NCI-H1930 (cell line): ENCODE measurements around the gene EYA4.

Experiments
- DNase-seq, 2 experiments: peaks; one replicate each; lab custom pipeline; 2025; lab: John Stamatoyannopoulos, UW

Gene EYA4

DNA sequence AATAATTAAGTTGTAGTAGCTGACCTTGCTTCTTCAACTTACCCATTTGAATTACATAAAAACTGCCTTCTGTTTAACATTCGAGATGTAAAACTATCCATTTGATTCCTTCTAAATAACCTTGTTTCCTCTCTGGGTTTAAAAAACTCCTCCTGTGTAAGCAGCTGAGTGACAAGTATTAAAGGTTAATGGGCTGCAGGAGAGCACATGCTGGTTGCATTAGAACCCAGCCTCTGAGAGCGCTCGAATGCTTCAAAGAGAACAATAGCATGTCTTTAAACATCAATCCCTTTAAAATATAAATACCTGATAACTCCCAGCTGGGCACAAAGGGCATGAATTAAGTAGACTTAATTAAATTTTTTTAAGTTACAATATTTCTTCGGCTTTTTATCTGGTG, 215.8 kb downstream of the EYA4 start:
- DNase-seq: no peak

DNA sequence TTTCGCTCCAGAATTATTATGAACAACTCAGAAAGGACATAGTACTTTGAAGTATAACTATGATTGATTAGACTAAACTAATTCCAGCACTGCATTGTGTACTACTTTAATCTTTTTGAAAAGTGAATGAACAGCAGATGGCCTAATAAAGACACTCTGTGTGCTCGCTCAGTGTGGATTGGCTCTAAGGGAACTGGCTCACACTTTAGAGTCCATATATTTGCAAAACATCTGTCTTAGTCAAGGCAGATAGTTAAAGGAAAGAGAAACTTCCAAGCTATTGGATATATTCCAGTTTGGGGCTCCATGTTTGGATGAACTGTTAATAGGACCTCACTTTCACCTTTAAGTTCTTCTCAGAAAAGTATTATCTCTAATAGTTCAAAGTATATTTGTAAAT, 218.9 kb downstream of the EYA4 start:
- DNase-seq: no peak

DNA sequence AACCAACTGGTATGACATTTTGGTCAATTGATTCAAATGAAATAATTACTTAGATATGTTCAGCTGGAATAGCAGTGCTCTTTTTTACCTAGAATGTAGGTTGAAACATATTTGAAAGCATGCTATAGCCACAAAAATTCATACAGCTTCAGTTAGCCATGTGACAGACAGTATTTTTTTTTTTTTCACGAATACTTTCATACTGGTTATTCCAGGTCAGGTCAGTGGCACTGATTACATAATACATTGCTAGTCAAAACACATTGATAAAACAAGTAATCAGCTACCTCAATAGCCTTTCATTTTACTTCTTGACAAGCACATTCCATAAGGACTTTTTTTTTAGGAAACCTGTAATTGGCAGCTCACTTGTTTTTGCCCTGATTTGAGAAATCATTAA, 222.6 kb downstream of the EYA4 start:
- no peak for DNase-seq

DNA sequence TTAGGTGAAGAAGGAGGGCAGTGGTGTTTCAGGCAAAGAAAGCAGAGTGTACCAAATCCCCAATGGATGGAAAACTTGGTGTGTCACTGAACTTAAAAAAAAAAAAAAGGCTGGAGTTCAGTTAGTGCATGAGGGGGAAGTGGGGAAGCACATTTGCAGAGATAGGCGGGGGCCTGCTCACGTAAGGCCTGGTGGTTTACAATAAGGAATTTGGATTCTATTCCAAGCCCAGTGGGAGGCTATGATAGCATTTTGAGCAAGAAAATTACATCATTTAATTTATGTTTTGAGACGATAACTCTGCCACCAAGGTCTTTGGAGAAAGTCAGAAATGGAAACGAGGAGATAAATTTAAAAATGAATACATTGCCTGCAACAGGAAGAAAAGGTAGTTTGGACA, 225.5 kb downstream of the EYA4 start:
- DNase-seq: no peak

DNA sequence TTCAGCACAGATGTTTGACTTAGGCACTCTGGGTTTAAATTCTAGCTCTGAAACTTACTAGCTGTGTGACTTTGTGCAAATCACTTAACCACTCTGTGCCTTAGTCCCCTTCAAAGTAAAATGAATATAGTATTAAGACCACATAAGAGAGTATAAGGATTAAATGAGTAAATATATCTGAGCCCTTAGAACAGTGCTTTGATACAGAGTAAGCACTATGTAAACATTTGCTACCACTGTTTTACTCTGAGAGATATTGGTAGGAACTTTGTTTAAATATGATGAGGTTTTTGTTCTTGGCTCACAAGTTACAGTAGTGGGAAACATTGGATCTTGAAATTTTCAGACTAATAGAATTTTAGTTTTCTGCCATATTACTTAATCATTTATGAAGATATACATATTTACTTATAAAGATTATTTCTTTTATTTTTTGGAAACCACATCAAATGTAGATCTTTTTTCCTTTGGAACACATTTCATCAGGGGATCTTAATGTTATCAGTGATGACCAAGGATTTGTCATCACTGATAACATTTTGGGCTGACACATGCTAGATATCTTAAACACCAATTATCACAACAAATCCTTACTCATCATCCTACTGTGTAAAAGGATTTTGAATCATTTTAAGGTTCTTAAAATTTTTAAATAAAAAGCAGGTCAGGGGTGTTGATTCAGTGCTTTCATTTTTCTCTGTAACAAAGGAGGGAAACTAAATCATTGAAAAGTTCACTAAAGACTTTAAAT, 226.2 kb downstream of the EYA4 start:
- DNase-seq: no peak

DNA sequence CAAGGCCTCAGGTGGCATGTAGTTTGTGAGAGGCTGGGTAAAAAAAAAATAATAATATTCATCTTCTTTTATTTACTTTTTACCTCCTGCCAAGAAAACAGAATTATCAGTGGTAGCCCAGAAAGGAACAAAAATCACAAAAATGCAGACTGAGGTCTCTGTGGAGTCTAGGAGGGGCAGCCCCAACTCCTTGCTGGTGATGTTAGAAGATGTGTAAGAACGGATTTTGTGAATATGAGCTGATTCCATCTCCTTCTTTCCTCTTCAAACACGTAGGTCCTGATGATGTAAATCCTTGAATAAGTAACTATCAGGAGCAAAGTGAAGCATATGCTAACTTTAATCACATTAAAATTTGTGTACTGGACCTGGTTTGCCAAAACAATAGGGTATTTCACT, 226.8 kb downstream of the EYA4 start:
- no peak for DNase-seq

DNA sequence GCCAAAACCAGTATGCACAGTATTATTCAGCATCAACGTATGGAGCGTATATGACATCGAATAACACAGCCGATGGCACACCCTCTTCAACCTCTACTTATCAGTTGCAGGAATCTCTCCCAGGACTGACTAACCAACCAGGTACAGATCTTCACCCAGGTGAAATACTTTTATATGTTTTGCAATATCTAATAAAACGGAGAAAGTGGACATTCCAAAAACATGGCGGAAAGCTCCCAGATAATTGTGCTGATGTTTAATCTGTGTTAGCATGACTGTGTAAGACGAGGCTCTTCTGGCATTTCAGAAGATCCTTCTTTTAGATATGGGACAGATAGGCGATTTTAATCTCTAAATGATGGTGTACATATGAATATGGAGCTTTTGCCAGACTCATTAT, 227.4 kb downstream of the EYA4 start:
- no peak for DNase-seq

DNA sequence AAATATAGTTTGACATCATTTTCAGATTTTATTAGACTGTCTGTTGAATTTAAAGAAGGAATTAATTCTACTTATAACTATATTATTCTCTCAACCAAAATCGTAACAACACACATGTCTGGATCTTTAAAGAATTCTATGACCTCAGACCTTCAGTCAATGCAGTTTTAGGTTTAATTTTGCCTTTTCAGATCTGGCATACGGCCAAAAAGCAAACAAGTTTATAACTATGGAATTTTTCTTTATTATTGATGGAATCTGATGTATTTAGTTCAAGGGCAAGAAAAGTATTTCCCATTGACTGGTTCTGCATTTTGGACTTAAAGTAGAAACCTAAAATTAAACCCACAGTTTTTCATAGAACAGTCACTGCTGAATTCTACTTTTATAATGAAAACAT, 233.4 kb downstream of the EYA4 start:
- DNase-seq: no peak

DNA sequence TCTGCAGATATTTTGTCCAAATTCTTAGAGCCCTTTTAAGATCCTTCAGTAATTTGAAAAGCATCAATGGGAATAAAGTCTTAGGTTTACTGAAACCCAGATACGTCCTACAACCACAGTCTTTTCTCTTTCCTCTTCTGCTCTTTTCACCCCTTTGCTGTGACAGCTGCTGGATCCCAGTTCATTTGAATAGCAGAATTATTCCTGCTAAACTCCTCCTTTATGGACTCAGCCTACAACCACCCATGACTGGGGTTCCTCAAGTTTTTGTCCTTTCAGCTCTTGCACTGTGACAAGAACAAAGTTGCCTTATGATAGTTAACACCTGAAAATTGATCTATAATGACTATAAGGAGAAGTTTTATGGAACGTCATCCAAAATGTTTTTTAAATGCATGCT, 237.5 kb downstream of the EYA4 start:
- DNase-seq: no peak

DNA sequence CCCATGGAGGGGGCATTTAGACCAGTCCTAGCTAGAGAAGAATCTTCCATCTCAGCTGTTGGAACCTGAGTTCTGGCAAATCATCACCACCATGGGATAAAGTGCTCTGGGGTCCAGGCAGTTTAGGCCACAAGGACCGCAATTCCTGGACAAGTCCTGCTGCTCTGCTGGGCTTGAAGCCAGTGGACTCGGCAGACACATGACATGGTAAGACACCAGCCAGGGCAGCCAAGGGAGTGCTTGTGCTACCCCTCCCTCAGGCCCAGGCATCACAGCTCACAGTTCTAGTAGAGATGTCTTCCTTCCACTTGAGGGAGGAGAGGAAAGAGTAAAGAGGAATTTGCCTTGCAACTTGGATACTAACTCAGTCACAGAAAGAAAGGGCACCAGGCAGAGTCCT, 246.0 kb downstream of the EYA4 start:
- no peak for DNase-seq

DNA sequence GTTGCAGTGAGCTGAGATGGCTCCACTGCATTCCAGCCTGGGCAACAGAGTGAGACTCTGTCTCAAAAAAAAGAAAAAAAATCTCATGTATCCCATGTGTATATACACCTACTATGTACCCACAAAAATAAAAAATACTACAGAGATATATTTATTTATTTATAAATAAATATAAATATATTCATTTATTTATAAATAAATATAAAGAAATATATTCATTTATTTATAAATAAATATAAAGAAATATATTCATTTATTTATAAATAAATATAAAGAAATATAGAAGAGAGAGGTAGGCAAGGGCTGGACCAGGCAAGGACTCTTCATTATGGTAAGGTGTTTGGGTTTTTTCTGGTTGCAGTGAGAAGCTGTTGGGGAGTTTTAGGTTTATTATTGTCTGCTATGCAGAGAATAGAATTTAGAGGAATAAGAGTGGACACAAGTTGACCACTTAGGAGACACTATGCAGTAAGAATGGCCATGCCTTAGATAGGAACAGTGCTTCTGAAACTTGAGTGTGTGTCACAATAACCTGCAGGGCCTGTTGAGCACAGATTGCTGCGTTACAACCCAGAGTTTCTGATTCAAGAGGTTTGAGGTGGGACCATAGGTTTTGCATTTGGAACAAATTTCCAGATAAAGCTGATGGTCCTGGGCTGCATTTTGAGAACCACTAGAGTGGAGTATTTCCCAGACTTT, 254.2 kb downstream of the EYA4 start:
- DNase-seq: no peak

DNA sequence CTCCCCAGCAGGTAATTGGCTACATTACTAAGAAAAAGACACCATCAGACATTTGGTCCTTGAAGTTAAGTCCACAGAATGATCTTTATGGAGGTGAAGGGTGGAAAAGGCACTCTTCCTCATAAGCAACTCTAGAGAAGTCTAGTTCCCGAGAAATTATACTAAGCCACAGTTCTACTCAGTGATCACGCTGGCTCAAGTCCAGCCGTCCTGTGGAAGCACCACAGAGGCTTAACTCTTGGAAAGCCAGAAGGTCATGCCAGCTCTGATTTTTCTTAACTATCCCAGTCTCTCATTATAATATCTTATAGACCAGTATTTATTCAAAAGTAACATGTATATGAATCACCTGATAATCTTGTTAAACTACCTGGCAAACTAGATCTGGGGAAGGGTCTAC, 258.5 kb downstream of the EYA4 start:
- no peak for DNase-seq

DNA sequence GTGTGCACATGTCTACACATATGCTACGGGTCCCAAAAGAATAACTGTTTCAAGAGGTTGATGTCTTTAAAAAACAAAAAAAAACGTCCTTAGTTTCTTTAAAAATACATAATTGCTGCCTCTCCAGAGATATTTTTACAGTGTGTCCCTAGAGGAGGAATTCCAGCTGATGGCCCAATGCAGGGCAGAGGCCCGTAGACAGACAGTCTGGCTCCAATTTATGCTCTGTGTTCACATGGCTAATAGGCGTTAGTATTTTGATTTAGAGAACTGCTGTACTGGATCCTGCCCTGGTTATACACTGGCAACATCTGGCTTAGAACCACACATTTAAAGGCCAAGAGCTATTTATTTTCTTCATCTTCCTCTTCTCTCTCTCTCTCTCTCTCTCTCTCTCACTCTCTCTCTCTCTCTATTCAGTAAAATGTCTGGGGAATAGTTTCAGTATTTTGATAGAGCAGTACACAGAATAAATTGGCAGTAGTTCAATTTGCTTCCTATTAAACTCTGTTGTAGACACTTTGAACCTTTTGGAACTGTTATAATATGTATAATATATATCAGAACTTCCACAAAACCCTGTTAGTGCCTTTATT, 260.6 kb downstream of the EYA4 start:
- DNase-seq: no peak

DNA sequence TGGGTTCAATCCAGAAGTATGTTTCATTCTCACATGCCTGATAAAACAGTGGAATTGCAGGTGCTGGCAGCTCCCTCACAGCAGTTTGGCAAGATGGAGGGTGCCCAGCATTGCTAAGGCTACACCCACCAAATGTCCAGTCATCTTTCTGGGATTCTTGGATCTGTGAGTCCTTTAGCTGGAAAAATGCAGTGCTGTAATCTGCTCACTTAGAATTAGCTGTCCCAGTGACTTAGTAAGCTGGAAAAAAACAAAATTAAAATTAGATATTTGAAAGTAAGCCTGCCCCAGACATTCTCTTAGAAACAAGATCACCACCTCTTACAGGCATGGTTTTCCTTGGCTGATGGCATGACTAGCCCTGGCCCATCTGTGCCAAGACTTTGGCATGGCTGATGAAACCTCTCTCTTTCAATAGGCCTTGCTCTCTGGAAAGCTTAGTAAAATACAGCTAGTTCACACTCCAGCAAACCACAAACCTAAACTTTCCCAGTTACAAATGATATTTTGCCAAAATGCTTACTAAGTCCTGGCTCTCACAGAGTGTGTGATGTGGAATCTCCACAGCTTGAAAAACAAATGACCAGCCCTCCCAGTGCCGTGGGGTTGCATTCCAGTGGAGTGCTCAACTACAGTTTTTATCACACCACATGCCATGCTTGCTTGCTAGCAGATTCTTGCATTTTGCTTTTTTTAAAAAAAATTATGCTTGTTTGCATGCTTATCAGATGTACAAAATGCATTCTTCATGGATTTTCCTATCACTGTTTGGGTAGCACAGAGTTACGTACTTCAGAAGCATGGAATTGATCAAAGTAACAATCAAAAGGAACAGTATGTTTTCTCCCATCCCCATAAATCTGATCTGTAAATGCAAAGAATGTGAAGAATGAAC, 261.5 kb downstream of the EYA4 start:
- no peak for DNase-seq

DNA sequence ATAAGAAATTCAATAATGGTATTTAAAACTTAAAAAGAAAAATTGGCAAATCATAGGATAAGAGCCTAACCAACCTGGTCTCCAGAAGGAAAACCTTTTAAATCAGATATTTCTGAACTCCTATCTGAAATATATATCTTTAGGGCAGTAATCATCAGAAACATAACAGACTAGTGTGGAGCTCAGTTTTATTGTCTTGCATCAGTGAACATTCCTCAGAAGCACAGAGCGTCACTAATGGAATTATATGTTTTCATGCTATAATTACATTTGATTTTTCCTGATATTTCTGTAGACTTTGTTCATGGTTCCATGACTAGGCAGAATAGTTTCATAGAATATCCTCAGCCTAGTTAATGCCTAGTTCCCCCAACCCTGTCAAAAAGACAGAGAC, 262.2 kb downstream of the EYA4 start:
- DNase-seq: no peak

DNA sequence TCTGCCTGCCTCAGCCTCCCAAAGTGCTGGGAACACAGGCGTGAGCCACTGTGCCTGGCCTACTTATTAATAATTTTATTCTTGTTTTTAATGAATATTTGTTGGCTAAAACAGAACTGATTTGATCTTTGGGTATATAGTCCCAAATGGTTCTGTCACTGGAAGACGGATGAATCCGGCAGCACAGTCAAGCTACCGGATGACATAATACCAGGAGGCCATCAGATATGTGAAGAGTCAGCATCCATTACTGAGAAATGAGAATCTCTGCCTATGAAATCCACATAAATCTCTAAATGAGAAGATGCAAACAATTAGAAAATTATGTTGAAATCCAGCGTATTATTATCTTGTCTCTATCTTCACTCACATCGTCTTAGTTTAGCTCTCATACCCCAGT, 263.0 kb downstream of the EYA4 start:
- DNase-seq: no peak

DNA sequence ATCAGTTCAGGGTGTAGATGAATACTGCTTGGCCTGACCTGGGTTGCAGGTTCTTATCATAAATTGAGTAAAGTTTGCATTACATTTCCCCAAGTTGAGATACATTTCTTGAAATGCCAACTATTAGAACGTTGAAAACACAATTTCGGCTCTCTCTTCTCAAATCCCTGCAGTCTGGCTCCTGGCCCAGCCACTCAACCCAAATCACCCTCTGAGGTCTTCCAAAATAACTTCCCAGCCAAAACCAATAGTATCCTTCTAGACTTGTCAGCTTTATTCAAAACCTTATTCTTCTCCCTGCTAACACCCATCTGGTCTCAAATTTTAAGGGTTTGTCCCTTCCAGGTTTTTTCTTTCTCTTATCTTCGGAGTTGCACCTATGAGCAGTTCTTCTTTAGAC, 263.6 kb downstream of the EYA4 start:
- DNase-seq: no peak

DNA sequence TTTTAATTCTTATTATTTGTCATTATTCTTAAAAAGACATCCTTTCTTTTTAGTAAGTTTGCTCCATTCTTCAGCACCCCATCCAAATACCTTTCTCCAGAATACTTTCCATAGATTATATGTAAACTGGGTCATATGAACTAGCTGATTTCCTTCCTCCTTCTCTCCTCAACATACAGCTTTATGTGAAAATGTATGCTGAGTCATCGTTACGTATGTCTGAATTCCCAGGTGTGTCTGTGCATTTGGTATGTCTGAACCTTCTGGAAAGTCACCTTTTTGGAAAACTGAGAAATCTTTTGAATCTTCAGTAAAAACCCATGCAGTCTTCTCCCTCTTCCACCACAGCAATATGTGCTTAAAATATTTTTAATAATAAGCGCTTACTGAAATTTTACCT, 264.5 kb downstream of the EYA4 start:
- DNase-seq: no peak

DNA sequence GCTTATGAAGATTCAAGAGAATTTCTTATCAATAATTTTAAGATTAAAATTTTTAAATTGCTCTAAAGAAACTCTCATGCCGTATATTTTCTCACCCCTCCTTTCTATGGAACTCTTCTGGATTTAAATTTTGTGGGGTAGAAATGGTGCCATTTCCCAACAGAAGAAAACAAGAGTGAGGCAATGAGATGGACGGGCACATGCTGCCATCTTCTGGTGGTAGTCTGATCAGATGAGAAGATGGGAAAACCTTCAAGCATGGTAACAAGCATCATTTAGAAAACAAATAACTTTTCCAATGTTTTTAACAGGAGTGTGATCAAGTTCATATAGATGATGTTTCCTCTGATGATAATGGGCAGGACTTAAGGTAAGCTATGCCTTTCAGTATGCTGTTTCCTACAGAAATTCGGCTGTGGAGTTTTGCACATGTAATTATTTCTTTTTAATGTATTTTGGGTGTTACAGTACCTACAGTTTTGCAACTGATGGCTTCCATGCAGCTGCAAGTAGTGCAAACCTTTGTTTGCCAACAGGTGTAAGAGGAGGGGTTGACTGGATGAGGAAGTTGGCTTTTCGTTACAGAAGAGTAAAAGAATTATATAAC, 271.4 kb downstream of the EYA4 start:
- peak in 1 of 2 experiments; percentile 9 for DNase-seq

DNA sequence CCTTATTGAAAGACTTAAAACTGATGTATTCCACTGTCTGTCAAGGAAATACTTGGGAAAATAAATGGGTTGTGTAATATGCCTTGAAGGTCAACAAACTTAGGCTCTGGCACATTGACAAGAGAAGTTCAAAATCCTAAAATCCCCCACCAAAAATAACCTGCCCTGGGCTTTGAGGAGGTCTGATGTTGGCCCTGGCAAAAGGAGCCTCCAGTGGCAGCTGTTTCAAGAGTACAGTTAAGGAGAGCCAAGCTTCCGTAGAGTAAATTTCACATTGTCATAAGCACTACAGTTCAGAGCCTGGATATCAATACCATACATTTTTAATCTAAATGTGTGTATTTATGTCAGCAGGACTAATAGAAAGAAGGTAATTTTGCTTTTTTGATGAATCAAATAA, 282.7 kb downstream of the EYA4 start:
- DNase-seq: no peak

DNA sequence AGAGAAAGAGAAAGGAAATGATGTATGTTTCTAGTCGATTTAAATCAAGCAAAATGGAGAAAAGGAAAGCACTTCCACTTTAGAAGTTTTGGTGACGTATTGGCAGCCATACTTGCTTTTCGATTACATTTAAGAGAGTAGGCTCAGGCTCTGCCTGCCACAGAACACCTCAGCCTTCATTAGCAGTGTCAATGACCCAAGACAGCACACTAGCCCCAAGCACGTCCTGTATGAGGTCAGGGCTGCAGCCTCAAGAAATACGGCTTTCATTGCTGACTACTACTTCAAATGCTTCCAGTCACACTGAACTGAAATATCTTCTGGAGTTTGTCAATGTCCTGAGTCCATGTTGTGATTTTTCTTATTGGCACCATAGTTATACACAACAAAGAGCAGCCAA, 285.3 kb downstream of the EYA4 start:
- DNase-seq: no peak

DNA sequence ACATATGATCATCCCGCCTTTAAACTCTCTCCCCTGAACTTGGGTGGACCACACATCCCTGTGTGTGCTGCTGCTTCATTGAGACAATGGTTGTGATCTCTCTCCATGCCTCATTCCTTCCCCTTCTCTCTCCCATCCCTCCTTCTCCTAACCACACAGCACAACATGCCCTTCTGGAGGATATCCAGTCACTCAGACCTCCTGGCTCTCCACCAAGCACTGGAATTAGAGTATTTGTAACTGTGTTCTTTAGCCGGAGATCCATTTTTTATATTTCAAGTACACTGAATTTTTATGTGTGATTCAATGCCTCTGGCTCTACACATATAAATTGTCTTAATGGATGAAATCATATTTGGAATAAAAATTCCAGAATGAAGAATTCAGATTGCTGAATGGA, 287.4 kb downstream of the EYA4 start:
- no peak for DNase-seq
